GM23338 (cell line): ENCODE results near the gene AMER1. TPM values are rescaled to one million over a fixed set of nuclear protein-coding genes. Genes with fewer than 3 reads are reported as not detected.

Experiments used
- ATAC-seq: fragments of 200-7000 bp; cut with Tn5 transposase; 3 replicates; pipeline ENCODE4 v1.9.1; 2020
- DNase-seq: peaks from one replicate; pipeline ENCODE4 v3.0.0-alpha.2; 2015; ENCODE audit warnings: low spot score
- H2AFZ ChIP-seq: fragments of 200-600 bp; sonication (generic); 2 replicates; pipeline ENCODE4 v1.8.0; 2016; ENCODE audit warnings: antibody characterized with exemption, mild to moderate bottlenecking, moderate library complexity
- H3F3A ChIP-seq: fragments of 200-600 bp; sonication (generic); replicated peaks from 2 replicates; pipeline ENCODE4 v1.8.0; 2017; ENCODE audit warnings: antibody characterized with exemption, mixed run types, low read depth
- H3K27ac ChIP-seq: fragments of 200-600 bp; sonication (generic); 2 replicates; pipeline ENCODE4 v1.6.1; 2016; ENCODE audit warnings: low read depth
- H3K27me3 ChIP-seq: fragments of 200-600 bp; sonication (generic); 2 replicates; pipeline ENCODE4 v1.8.0; 2016; ENCODE audit warnings: mild to moderate bottlenecking, mixed run types, moderate library complexity; ENCODE audit not compliant: insufficient read depth
- H3K36me3 ChIP-seq: fragments of 200-600 bp; sonication (generic); 2 replicates; pipeline ENCODE4 v1.8.0; 2016; ENCODE audit warnings: mild to moderate bottlenecking; ENCODE audit not compliant: insufficient read depth
- H3K4me1 ChIP-seq: fragments of 200-600 bp; sonication (generic); 2 replicates; pipeline ENCODE4 v1.8.0; 2016; ENCODE audit warnings: mild to moderate bottlenecking, moderate library complexity; ENCODE audit not compliant: insufficient read depth
- H3K4me2 ChIP-seq: fragments of 200-600 bp; sonication (generic); 2 replicates; pipeline ENCODE4 v1.7.1; 2017; ENCODE audit warnings: mixed run types
- H3K4me3 ChIP-seq: fragments of 200-600 bp; sonication (generic); 2 replicates; pipeline ENCODE4 v1.6.1; 2016; ENCODE audit warnings: mixed run types
- H3K79me2 ChIP-seq: fragments of 200-600 bp; sonication (generic); replicated peaks from 2 replicates; pipeline ENCODE4 v1.8.0; 2017; ENCODE audit warnings: mild to moderate bottlenecking; ENCODE audit not compliant: insufficient read depth
- H3K9me2 ChIP-seq: fragments of 200-600 bp; sonication (generic); 2 replicates; pipeline ENCODE4 v1.8.0; 2017; ENCODE audit not compliant: insufficient read depth
- H4K20me1 ChIP-seq: fragments of 200-600 bp; sonication (generic); replicated peaks from 2 replicates; pipeline ENCODE4 v1.8.0; 2017; ENCODE audit warnings: mild to moderate bottlenecking; ENCODE audit not compliant: insufficient read depth
- H3K27ac Mint-ChIP-seq: 2 replicates; pipeline ENCODE4 v1.8.0; 2020; ENCODE audit warnings: inconsistent platforms, mild to moderate bottlenecking, moderate library complexity, mixed read lengths
- H3K27me3 Mint-ChIP-seq: 3 replicates; pipeline ENCODE4 v1.8.0; 2022; ENCODE audit warnings: low read depth, mild to moderate bottlenecking, moderate library complexity, mixed read lengths, inconsistent platforms; ENCODE audit not compliant: insufficient read depth, poor library complexity
- H3K36me3 Mint-ChIP-seq: 3 replicates; pipeline ENCODE4 v1.8.0; 2021; ENCODE audit warnings: low read depth, mild to moderate bottlenecking, inconsistent platforms, moderate library complexity, mixed read lengths
- H3K4me1 Mint-ChIP-seq: 3 replicates; pipeline ENCODE4 v1.8.0; 2020; ENCODE audit warnings: mild to moderate bottlenecking, inconsistent platforms, mixed read lengths
- H3K4me3 Mint-ChIP-seq: 3 replicates; pipeline ENCODE4 v1.8.0; 2021; ENCODE audit warnings: moderate library complexity, mild to moderate bottlenecking, inconsistent platforms, mixed read lengths
- H3K9me3 Mint-ChIP-seq: 3 replicates; pipeline ENCODE4 v1.8.0; 2020; ENCODE audit warnings: moderate library complexity, mild to moderate bottlenecking, inconsistent platforms, mixed read lengths
- CTCF ChIP-seq, 2 experiments: fragments of 200-600 bp in 1 of 2; sonication (generic) in 1 of 2; conservative IDR thresholded peaks; 2 replicates each; pipeline versions ENCODE4 v1.5.1 to v1.6.1; 2016 to 2017; ENCODE audit warnings: antibody characterized with exemption in 2 of 2, low read depth in 2 of 2, mild to moderate bottlenecking in 2 of 2, moderate library complexity in 1 of 2
- EZH2phosphoT487 ChIP-seq: fragments of 200-600 bp; sonication (generic); IDR thresholded peaks from one replicate; pipeline ENCODE4 v1.8.1; 2018; ENCODE audit warnings: antibody characterized with exemption; ENCODE audit not compliant: unreplicated experiment
- NANOG ChIP-seq: IDR thresholded peaks from 2 replicates; pipeline ENCODE4 v1.6.1; 2016; ENCODE audit warnings: antibody characterized with exemption, borderline replicate concordance
- POLR2AphosphoS5 ChIP-seq: IDR thresholded peaks from 2 replicates; pipeline ENCODE4 v1.6.1; 2016; ENCODE audit warnings: antibody characterized with exemption, low read depth
- STAT1 ChIP-seq: IDR thresholded peaks from one replicate; pipeline ENCODE4 v1.6.1; 2016; ENCODE audit warnings: antibody characterized with exemption; ENCODE audit not compliant: unreplicated experiment
- ZNF331 ChIP-seq: fragments of 250-450 bp; sonication (Bioruptor Pico); IDR thresholded peaks from 2 replicates; pipeline ENCODE4 v1.5.0; 2020; ENCODE audit warnings: low read depth, mild to moderate bottlenecking, moderate library complexity
- long read RNA-seq: library from polyadenylated mRNA; unstranded; transcript quantifications from one replicate; pipeline ENCODE4 v2.0.0, GENCODE V29; 2020; ENCODE audit not compliant: unreplicated experiment
- polyA plus RNA-seq: library from polyadenylated mRNA; unstranded; fragments of >200 nt; fragmentation: Nextera tagmentation; extraction: Ambion mirVana; gene quantifications from 2 replicates; pipeline ENCODE4 v1.2.1, GENCODE V29; 2016
- total RNA-seq: library from RNA; depleted of rRNA; stranded (reverse); fragments of >200 nt; shearing (Covaris generic); gene quantifications from 2 replicates; pipeline ENCODE4 v1.2.3, GENCODE V29; 2014; rRNA removed

Gene AMER1
- total RNA-seq = 10.6 and 10.9 TPM in 2 replicates
- polyA plus RNA-seq = 0.48 and 0.57 TPM in 2 replicates
- long read RNA-seq, partial matches to known transcripts = 0 of 1 reads
- long read RNA-seq, other reads (novel, unspliced or antisense) = 1 of 1 reads

GRCh38 chrX:64205441-64205734 lies at the start of gene AMER1:
Gene AMER1 (minus strand): TSS chrX:64205708. CDS start chrX:64193286, 12,422 bp downstream.
- Histone ChIP-seq H3K4me1 (no peaks in the 10 kb centered on the region; the same call in 1 of the 2 replicates), H3K4me3 (peak within 1 kb of the TSS; percentile 64), H3F3A (no peaks in the 10 kb centered on the region), H4K20me1 (peaks cover 3% of the 10 kb centered on the region; the same call in 1 of the 2 replicates), H3K27ac (0 out of 2 replicates have a peak within 1 kb of the TSS, but pooled peaks have one; percentile 39), H3K27me3 (peaks cover 17% of the 10 kb centered on the region), H3K79me2 (no peaks in the 10 kb centered on the region), H2AFZ (peak within 1 kb of the TSS; percentile 78; the same call in 1 of the 2 replicates), H3K4me2 (peak within 1 kb of the TSS; percentile 78), H3K36me3 (no peaks in the 10 kb centered on the region), H3K9me2 (no peaks in the 10 kb centered on the region)
- ATAC-seq (peak; percentile 50), DNase-seq (no peak)
- H3K4me3 Mint-ChIP-seq = peak within 1 kb of the TSS; percentile 80
- H3K4me1 Mint-ChIP-seq = peaks cover 17% of the 10 kb centered on the region
- H3K27ac Mint-ChIP-seq = 0 out of 2 replicates have a peak within 1 kb of the TSS, but pooled peaks have one; percentile 74
- no peaks in the 10 kb centered on the region for H3K9me3 Mint-ChIP-seq
- H3K36me3 Mint-ChIP-seq = no peaks in the 10 kb centered on the region; the same call in 2 of the 3 replicates
- H3K27me3 Mint-ChIP-seq = peaks cover 2% of the 10 kb centered on the region
- TF ChIP-seq POLR2AphosphoS5 (0 out of 2 replicates have a peak, but pooled peaks have one; percentile 0), NANOG (no peak)

- Histone ChIP-seq H3K9me2 (no peaks in the 10 kb centered on the region), H3K27me3 (no peaks in the 10 kb centered on the region), H4K20me1 (no peaks in the 10 kb centered on the region), H3F3A (no peaks in the 10 kb centered on the region), H3K4me2 (no peak within 1 kb of the TSS), H3K36me3 (no peaks in the 10 kb centered on the region), H2AFZ (no peak within 1 kb of the TSS), H3K4me3 (no peak within 1 kb of the TSS), H3K79me2 (no peaks in the 10 kb centered on the region), H3K4me1 (no peaks in the 10 kb centered on the region), H3K27ac (no peak within 1 kb of the TSS)
- H3K27me3 Mint-ChIP-seq = no peaks in the 10 kb centered on the region
- H3K9me3 Mint-ChIP-seq = peaks cover 3% of the 10 kb centered on the region; the same call in 1 of the 3 replicates
- peaks cover 2% of the 10 kb centered on the region; the same call in 2 of the 3 replicates for H3K36me3 Mint-ChIP-seq
- peak; percentile 35 to 43 for TF ChIP-seq CTCF (conservative IDR thresholded peaks at IDR 0.05; ENCODE audit: low read depth in 2 of 2)
- no peak for TF ChIP-seq EZH2phosphoT487
- ATAC-seq (peak; percentile 43; the same call in 1 of the 3 replicates), DNase-seq (peak; percentile 22)
- peaks cover 4% of the 10 kb centered on the region; the same call in 2 of the 3 replicates for H3K4me1 Mint-ChIP-seq
- no peak within 1 kb of the TSS for H3K4me3 Mint-ChIP-seq
- H3K27ac Mint-ChIP-seq = no peak within 1 kb of the TSS
Measured at GRCh38 chrX:64230123-64230970, 24.8 kb upstream of the AMER1 start, which contains the start of gene ASB12. Gene ASB12 (minus strand): TSS chrX:64230607. CDS start chrX:64225650, 4,957 bp downstream.

- H3K4me3 Mint-ChIP-seq = no peak overlapping the region
- Histone ChIP-seq H3K36me3 (no peaks in the 10 kb centered on the region), H3K79me2 (no peaks in the 10 kb centered on the region), H3K27ac (no peak overlapping the region), H3K4me2 (no peak overlapping the region), H3K4me3 (no peak overlapping the region), H3K9me2 (no peaks in the 10 kb centered on the region), H4K20me1 (no peaks in the 10 kb centered on the region), H2AFZ (no peak overlapping the region), H3K4me1 (no peaks in the 10 kb centered on the region), H3F3A (no peaks in the 10 kb centered on the region), H3K27me3 (no peaks in the 10 kb centered on the region)
- H3K36me3 Mint-ChIP-seq = peaks cover 5% of the 10 kb centered on the region; the same call in 2 of the 3 replicates
- no peaks in the 10 kb centered on the region for H3K27me3 Mint-ChIP-seq
- peaks cover 3% of the 10 kb centered on the region; the same call in 1 of the 3 replicates for H3K9me3 Mint-ChIP-seq
- peaks cover 4% of the 10 kb centered on the region; the same call in 2 of the 3 replicates for H3K4me1 Mint-ChIP-seq
- ATAC-seq (no peak), DNase-seq (no peak)
- H3K27ac Mint-ChIP-seq = no peak overlapping the region
- TF ChIP-seq ZNF331 (CRISPR knock-in tag) = no peak
- no peak for TF ChIP-seq STAT1
Measured at GRCh38 chrX:64229154-64229553, 23.6 kb upstream of the AMER1 start.
